GM21786 (cell line): ENCODE measurements around the gene POLDIP2.

ENCODE experiments used
- ATAC-seq: cut with Tn5 transposase; IDR thresholded peaks from one replicate; pipeline ENCODE4 v1.9.1; 2021; ENCODE audit not compliant: unreplicated experiment

Gene POLDIP2, protein sequence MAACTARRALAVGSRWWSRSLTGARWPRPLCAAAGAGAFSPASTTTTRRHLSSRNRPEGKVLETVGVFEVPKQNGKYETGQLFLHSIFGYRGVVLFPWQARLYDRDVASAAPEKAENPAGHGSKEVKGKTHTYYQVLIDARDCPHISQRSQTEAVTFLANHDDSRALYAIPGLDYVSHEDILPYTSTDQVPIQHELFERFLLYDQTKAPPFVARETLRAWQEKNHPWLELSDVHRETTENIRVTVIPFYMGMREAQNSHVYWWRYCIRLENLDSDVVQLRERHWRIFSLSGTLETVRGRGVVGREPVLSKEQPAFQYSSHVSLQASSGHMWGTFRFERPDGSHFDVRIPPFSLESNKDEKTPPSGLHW

DNA sequence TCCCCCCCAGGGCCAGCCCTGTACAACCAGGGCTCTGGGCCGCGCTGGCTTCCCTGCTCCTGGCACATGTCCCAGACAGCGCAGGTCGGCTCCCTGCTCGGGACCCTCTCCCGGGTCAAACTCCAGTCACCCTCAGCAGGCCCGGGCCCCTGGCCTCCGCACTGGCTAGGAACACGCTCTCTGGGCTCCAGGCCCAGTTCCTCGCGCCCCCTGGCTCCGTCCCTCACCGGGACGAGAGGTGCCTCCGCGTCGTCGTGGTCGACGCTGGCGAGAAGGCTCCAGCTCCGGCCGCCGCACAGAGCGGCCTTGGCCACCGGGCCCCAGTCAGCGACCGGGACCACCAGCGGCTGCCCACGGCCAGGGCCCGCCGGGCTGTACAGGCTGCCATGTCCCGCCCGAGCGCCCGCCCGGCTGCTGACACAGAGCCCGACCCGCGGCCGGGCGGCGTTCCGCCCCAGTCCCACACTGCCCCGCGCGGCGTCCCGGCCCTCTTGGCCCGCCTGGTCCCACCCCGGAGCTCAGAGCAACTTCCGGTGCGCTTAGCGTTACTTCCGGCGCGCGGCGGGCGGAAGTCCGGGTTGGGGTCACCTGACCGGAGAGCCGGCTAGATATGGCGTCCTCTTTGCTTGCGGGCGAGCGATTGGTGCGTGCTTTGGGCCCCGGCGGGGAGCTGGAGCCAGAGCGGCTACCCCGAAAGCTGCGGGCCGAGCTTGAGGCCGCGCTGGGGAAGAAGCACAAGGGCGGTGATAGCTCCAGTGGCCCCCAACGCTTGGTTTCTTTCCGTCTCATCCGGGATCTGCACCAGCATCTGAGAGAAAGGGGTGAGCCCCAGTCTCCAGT, at the start of gene POLDIP2:
POLDIP2 (minus strand) TSS at position 467 of the 840 bp plus-strand sequence; CDS start at position 388, 79 bp downstream.
- ATAC-seq, result peak; percentile 88

DNA sequence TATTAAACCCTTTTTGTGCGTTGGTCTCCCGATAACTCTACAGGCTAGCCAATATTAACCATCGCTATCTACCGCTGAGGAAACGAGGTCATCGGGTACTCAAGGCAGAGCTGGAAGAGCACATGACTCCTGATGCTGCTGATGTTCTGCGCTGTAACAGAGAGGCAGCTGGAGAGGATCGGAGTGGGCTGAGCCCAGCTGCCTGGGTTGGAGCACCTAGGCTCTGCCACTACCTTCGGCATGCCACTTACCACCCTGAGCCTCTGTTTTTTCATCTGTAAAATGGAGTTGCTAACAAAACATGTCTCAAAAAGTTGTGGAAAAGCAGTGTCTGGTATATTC, 49.1 kb upstream of the POLDIP2 start:
- no peak for ATAC-seq

DNA sequence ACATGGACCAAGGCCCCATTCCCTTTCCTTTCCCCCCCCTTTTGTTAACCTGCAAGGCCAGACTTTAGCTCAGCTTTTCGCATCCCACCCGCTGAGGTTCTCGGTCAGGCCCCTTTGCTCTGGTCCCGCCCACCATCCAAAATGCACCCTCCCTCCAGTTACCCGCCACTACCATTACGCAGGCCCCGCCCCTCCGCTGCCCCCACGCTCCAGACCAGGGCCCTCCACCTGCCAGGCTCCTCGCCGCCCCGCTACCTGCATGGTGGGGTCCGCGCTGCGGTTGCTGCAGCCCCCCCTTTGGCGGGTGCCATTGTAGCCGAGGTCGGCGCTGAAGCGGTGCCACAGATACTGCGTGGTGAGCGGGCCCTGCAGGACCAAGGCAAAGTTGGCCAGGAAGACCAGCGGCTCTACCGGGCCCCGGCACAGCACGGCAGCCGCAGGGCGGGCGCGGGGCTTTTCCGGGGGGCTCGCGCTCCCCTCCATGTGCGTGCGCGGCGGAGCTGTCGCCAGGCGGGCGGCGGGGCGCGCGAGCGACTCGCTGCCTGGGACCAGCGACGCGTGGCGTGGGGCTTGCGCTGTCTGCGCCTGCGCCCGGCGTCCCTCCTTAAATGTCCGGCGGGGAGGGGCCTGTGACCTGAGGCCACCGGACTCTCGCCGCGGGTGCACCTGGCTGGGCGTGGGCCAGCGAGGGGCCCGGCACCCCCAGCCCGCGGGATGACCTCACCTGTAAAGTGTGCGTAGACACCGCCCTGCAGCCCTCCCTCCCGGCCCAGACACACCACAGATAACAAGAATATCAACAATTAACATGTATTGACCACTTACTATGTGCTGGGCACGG, 48.5 kb upstream of the POLDIP2 start, which contains the start of gene SLC46A1:
SLC46A1 (minus strand) TSS at position 581 of the 841 bp plus-strand sequence; CDS start at position 483, 98 bp downstream.
- peak; percentile 58 for ATAC-seq

DNA sequence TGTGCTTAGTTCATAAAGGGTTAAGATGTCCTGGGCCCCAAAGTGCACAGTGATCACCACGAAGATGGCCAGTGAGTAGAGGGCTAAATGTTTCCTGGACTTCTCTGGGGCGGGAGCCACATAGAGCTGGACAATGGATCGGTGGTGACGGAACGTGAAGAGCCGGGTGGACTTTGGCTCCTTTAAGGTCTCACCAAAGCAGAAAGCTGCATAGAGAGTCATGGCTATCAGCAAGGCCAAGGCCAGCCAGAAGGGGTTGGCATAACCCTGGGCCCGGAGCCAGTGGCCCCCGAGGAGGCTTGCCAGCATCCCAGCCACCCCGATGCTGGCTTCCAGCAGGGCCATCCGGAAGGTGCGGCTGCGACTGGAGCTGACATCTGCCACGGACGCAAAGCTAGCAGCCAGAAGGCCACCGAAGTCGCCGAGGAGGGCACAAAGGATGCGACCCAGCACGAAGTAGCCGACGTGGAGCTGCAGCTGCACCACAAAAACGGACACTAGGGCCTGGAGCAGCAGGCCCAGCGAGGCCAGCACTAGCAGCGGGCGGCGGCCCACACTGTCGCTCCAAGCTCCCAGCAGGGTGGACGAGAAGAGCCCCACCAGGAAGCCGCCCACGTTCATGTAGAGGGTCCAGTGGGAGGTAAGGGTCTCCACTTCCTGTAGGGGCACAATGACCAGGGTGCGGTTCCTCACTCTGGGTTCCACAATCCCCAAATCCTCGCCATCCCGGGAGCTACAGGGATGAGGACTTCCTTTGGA, 47.7 kb upstream of the POLDIP2 start:
- ATAC-seq, result no peak

DNA sequence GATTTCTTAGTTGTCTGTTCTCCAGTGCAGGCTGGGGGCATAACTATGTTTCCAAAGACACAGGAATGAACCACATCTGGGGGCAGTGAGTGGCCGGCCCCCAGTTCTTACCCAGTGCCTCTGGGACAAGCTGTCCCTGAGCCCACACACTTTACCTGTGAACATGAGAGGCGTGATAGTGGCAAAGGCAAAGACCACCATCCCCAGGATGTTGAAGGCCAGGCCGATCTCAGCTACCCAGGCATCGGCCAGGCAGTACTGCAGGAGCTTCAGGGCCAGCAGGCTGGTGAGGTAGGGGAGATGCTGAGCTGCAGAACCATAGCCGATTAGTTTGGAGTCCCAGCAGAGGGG, 47.1 kb upstream of the POLDIP2 start:
- no peak for ATAC-seq

DNA sequence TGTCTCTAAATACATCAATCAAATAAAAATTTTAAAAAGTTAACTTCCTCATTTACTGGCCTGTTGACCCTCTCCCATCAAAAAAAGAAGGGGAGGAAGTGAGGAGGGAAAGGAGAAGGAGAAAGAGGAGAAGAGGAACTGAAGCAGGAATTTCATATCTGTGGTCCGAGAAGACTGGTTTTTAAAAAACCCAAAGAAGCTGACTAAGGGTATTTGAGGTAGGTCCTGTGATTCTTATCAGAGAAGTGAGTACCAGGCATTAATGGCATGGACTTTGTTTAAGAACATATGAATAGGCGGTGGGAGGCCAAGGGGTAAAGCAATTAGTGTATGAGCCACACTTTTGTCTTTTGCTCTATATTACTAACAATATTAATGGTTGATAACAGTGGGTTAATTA, 46.7 kb upstream of the POLDIP2 start:
- ATAC-seq, result no peak

DNA sequence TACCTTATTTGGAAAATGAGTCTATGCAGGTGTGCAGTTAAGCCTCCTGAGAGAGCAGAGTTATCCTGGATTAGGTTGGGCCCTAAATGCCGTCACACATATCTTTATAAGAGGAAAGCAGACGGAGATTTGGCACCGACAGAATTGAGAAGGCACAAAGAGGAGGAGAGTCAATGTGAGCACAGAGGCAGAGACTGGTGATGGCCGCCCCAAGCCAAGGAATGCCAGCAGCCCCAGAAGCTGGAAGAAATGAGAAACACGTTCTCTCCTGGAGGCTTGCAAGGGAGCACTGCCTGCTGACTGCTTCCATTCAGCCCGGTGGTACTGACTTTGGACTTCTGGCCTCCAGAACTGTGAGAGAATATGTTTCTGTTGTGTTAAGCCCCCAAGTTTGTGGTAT, 45.5 kb upstream of the POLDIP2 start:
- no peak for ATAC-seq

DNA sequence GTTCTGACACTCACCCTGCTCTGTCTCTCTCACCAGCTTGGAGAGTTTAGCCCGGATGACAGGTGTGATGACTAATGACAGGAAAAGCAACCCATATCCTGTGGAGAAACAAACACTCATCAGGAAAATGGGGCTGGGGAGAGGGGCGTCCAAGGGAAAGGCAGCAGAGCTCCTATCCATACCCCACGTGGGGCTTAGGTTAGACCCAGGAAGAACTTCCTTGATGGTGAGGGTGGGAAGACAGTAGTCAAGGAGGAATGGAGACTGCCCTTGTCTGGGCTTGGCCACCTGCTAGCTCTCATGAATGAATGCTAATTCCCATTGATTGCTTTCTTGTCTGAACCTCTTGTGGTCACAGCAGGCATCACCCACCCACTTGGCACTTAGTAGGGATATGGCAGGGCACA, 44.9 kb upstream of the POLDIP2 start:
- no peak for ATAC-seq

DNA sequence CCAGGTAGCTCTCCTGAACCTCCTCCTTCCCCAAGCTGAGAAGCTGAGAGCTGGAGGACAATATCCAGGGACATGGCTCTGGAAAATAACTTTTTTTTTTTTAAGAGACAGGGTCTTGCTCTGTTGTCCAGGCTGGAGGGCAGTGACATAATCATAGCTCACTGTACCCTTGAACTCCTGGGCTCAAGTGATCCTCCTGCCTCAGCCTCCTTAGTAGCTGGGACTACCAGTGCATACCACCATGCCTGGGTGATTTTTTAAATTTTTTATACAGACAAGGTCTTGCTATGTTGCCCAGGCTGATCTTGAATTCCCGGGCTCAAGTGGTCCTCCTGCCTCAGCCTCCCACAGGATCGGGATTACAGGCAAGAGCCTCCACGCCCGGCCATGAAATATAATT, 42.5 kb upstream of the POLDIP2 start:
- no peak for ATAC-seq

DNA sequence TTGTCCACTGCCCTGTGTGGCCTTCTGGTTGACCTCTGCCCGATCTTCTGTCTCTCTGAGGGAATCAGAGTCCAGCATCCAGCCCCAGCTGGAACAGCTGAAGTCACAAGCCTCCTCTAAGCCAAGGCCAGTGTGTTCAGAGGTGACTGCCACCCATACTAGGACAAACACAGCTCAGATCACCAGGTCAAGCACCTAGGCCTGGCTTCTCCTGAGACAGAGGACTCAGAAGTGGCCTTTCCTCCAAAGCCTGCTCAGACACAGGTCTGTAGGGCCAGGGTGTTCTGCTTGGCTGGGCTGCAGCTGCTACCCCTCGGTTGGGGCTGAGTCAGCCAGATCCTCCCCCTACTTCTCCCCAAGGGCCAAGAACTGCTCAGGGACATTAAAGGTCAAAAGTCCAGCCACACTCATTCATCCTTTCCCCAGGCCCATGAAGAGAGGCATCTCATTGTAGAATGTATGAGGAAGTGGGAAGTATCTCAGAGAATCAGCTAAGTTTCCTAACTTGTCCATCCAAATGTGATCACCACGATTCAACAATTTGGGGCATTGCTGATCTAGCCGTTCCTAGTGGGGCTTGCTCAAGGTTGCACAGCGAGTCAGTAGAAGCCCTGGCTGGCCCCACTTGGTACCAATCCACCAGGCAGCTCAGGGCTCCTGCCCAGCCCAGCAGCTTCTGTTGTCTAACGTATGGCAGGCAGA, 41.1 kb upstream of the POLDIP2 start:
- peak; percentile 52 for ATAC-seq

DNA sequence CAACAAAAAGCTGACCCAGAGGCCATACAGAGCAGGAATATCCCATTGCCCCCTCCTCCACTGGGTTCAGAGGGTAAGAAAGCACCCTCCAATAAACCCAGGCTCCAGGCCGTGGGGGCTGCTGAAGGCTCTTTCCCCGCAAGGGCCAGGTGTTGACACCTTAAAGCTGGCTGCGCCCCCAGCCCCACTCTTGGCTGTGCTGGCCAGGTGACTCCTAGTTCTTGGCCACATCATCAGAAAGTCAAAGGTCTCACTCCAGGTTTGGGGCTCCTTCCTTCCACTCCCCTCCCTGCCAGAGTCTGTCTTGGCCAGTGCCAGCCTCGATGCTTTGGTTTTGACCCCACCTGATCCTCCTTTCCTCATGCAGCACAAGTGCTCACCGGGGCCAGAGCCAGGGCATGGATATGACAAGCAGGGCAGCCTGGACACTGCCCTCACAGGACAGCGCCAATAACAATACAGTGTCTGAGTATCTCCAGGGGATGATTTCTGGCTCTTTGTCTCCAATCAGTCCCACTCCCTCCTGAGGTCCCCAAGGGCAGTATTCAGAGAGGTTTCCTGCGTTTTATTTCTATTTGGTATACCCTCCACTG, 40.5 kb upstream of the POLDIP2 start:
- no peak for ATAC-seq

DNA sequence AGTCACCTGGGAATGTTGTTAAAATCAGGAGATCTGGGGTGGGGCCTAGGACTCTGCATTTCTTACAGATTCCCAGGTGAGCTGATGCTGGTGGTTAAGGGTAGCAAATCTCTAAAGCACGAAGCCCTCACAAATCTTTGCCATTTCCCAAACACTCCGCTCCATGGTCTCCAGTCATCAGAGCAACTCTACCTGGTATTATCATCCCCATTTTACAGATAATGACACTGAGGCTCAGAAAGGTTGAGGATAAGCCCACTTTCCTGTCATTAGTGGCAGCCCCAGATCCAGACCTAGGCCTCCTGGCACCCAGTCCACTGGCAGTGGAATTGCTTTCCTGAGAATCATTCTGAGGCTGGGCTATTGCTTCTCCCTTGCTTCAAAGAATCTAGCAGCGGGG, 39.9 kb upstream of the POLDIP2 start:
- no peak for ATAC-seq

DNA sequence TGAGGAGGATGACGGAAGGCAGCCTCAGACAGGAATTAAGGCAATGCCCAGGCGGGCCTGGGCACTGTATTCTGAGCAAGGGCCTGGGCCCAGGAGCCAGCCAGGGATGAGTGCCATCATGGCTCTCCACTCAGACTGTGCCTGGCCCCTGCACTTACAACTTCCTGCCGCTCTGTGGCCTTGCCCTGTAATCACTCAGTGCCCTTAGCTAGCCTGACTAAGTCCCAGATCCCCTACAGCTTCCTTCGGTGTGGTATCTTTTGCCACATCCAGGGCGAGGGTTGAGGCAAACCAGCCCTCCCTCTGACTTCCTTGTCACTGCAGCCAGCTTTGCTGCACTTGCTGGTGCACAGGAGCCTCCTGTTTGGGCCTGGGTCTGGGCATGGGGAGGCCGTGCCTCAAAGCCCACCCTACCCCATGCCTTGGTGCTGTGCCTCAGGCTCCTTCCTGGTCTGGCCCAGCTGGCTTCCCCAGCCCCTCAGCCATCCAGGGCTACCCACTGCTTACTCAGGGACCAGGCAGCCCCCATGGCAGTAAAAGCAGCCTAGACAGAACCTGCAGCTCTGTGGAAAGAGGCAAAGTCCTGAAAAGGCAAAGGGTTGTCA, 39.4 kb upstream of the POLDIP2 start:
- ATAC-seq, result no peak

DNA sequence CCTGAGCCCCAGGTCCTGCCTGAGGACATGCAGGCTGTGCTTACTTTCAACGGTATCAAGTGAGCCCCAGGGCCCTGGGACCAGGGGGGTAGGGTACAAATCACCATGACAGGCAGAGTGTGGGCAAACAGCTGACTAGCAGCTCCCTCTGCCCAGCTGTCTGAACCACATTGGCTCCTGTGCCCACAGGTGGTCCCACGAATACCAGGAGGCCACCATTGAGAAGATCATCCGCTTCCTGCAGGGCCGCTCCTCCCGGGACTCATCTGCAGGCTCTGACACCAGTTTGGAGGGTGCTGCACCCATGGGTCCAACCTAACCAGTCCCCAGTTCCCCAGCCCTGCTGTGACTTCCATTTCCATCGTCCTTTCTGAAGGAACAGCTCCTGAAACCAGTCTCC, 38.6 kb upstream of the POLDIP2 start:
- no peak for ATAC-seq

DNA sequence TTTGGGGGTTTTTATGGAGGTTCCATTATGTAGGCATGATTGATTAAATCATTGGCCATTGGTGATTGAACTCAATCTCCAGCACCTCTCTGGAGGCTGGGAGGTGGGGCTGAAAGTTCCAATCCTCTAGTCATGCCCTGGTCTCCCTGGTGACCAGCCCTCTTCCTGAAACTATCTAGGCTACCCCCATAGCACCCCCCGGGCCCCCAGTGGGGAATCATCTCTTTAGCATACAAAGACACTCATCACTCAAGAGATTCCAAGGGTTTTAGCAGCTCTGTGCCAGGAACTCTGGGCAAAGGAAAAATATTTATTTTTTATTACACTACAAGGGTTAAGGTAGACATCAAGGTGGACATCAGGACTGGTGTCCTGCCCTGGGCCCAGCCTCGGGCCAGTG, 38.1 kb upstream of the POLDIP2 start:
- ATAC-seq, result no peak

DNA sequence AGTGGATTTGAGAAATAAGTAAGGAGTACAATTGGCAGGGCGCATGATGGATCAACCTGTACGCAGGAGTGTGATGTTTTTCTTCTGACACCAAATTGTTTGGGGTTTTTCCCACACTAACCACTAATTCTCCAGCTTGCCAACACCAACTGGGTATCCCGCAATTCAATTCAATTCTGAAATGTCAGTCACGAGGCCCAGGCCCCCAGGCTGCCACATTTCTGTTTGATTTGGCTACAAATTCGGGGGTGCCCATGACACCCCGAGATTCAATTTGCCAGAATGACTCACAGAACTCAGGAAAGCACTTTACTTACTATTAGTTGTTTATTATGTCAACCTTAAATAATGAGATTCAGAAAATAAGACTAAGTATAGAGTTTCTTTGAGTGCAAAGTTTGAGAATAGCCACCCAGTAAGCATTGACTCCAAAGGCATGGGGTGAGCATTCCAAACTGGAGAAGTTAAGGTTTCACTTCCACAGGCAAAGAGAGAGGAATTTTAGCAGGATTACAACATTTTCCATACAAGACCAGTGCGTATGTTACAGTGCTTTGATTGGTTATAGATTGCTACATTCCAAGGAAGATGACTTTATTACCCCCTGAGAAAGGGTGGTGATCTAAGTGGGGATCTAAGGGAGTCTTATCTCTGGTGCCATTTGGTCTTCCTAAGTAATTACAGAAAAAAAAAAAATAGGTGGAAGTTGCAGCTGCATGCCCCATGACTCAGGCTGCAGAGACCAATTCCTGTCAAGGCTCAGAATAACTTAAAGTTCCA, 37.2 kb upstream of the POLDIP2 start:
- ATAC-seq, result no peak

DNA sequence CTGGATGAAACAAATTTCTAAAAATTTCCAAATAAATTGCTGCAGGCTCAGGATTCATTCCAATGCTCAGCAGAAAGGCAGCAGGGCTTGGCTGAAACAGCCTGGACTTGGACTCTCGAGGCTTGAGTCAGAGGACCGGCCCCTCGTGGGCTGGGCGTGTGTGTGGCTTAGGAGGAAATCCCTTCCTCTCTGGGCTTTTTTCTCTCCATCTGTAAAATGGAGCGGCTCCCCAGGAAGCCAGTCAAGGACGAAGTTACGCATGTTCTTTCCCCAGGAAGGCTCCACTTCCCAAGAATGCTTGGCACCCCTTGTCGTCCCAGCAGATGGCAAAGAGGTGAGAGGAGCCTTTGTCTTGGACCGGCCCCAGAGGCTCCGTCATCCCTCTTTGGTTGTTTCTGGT, 35.2 kb upstream of the POLDIP2 start:
- ATAC-seq, result no peak

DNA sequence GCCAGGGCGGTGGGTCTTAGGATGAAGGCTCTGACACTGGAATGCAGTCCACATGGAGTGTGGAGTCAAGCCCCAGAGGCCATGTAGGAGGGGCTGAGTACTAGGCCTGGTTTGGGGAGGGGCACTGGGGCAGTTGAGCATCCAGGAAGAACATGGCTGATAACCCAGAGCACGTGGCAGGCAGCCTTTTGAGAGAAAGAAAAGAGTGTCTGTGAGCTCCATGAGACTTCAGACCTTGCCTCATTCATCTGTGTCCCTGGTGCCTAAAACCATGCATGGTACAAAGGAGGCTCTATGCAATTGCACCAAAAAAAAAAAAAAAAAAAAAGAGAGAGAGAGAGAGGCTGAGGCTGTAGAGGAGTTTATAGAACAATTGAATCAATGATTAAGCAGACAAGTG, 34.1 kb upstream of the POLDIP2 start:
- no peak for ATAC-seq

DNA sequence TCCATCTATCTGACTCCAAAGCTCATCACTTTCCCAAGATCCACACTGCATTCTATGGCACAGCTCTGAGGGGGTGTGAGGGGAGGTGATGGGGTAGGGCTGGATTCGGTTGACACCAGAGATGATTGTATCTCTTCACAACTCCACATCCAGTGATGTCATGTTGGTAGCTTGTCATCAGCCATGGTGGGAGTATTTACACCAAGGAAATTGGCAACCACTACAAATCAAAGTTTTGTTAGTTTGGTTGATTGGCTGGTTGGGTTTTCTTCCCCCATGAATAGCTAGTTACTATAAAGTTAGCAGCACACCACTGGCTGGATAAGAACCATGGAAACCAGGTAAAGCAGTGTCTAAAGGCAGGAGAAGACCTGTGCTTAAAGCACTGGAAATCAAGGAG, 33.7 kb upstream of the POLDIP2 start:
- ATAC-seq, result no peak
